LNCAP (cell line): Measurements from ENCODE around the gene PRKAR1B.

ENCODE experiments used
- CTCF ChIP-seq: fragments of 450-650 bp; IDR thresholded peaks from 2 replicates; pipeline ENCODE4 v1.5.1; 2017; ENCODE audit warnings: mild to moderate bottlenecking

Gene PRKAR1B

DNA sequence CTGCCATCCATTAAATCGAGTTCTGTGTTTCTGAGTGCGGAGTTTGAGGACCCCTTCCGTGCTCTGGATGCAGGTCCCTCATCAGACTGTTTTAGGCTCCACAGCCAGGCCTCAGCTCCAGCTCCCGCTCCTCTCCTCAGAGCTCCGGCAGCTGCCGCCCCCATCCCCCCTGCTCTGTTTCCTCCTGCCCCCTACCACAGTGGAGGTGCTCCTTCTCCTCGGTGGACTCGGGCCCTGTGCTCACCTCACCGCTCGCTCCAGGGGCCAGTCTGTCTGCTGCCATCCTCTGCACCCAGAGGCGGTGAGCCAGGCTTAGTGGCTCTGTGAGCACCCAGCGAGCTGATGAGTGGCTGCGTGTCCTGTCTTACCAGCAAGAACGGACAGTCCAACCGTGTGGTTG lies 21.4 kb upstream of the PRKAR1B start:
- TF ChIP-seq CTCF = no peak

DNA sequence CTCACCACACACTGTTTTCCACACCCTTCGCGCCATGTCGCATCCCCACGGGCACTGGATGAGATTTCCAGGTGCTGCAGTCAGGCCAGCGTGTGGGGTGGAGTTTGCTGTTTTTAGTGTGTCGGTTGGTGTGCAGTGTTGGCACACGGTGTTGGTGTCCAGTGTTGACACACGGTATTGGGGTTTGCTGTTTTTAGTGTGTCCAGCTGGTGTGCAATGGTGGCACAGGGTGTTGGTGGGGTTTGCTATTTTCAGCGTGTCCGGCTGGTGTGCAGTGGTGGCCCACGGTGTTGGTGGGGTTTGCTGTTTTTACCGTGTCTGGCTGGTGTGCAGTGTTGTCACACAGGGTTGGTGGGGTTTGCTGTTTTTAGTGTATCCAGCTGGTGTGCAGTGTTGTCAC lies 20.1 kb upstream of the PRKAR1B start:
- no peak for TF ChIP-seq CTCF

DNA sequence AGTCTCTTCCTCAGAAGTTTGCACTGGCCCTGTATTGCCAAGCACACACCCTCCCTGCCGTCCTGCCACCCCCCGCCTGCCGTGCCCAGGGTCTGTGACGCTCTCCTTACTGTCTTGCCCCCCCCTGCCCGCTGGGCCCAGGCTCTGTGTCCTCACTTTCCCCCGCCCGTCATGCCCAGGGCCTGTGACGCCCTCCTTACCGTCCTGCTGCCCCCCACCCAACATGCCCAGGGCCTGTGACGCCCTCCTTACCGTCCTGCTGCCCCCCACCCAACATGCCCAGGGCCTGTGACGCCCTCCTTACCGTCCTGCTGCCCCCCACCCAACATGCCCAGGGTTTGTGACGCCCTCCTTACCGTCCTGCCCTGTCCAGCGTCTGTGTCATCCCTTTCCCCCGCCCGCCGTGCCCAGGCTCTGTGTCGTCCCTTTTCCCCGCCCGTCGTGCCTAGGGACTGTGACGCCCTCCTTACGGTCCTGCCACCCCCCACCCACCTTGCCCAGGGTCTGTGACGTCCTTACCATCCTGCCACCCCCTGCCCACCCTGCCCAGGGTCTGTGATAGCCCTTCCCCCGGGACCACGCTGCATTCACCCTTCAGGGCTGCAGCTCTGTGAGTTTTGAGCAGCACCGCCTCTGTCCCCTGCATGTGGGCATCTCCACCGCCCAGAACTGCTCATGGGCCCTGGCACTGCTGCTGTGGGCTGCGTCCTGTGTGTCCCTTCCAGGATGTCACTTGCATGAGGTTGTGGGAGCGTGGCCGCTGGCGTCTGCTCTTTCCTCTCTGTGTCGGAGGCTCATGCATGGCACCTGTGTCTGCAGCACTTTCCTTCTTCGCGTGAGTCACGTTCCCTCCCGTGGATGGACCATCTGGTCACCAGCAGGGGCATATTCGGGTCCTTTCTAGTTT lies 19.3 kb upstream of the PRKAR1B start:
- TF ChIP-seq CTCF = no peak

- no peak for TF ChIP-seq CTCF
These were observed 18.5 kb upstream of the PRKAR1B start for GRCh38 chr7:745431-746154.

DNA sequence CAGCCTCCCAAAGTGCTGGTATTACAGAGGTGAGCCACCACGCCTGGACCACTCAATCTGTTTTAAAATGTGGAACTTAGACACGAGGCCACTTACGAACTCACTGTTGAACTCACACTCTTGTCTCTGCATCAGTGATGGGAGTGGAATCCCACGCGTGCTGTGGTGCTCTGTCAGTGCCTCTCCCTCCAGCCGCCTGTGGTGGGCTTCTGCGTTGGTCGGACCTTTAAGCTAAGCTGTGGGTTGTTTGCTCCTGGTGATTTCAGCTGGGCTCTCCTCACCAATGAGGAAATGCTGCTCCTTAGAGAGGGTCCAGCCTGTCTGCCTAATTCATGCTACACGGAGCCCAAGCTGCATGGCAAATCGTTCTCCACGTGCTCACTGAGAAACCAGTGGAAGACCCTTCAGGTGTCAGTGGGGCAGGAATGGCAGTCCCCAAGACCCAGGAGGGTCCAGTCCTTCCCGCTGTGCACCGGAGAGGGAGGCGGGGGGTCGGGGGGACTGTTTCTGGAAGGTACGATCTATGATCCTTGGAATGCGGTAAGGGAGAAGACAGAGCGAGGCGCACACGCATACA lies 17.9 kb upstream of the PRKAR1B start:
- no peak for TF ChIP-seq CTCF

DNA sequence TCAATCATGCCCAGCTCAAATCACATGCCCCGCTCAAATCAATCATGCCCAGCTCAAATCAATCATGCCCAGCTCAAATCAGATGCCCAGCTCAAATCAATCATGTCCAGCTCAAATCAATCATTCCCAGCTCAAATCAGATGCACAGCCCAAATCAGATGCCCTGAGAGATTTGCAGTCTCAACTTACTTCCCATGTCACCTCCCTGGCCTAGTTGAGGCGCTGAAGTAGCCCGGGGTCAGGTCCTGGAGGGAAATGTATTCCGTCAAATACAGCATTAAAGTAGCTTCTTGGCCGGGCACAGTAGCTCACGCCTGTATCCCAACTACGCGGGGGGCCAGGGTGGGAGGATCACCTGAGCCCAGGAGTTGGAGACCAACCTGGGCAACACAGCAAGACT lies 15.7 kb upstream of the PRKAR1B start:
- no peak for TF ChIP-seq CTCF

- no peak for TF ChIP-seq CTCF
These were observed 14.8 kb upstream of the PRKAR1B start for GRCh38 chr7:741850-742249.
